Measurements from ENCODE around the gene LAMB2. TPM values are rescaled to one million over a fixed set of nuclear protein-coding genes. Genes with fewer than 3 reads are reported as not detected.

Gene LAMB2
- total and polyA plus RNA-seq, 10 donors = 97.7 to 376 (median 274) TPM

DNA sequence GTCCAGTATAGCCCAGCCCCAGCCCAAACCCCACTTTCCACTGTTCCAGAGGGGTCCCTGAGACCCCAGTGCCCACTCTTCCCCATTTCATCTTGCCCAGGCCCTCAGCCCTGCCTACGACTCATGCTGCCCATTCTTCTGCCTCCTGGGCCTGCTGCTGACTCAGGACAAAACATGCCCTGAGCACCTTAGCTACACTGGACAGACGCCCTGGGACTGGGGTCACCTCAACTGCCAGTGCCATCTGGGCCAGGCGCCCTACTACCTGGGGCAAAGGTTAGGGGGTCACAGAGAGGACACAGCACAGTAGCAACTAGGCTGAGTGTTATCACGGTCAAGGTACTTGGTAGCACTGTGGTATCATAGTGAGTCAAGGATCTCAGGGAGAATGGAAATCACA lies 2.6 kb upstream of the LAMB2 start:
- Histone ChIP-seq H3K27me3 (replicated peaks in 1 of 7) (peaks cover 0 to 29% (median 0%) of the 10 kb centered on the region in 7 donors), H3K36me3 (peaks cover 0 to 6% (median 0%) of the 10 kb centered on the region in 6 donors), H3K27ac (no peak overlapping the region), H3K9me3 (peaks cover 0 to under 1% (median 0%) of the 10 kb centered on the region in 8 donors), H3K4me1 (peaks cover 3 to 40% (median 20%) of the 10 kb centered on the region in 6 donors), H3K4me3 (no peak overlapping the region)
- intact Hi-C loops (cut with DNase I; ENCODE audit: low total_unique reads) = no loop called here
- no peak for DNase-seq
- WGBS, 5 donors = 79 to 93% (median 82%) methylated on average over 4 of the region's 4 CpGs
- TF ChIP-seq POLR2AphosphoS5 (IDR thresholded peaks at IDR 0.05) (no peak), POLR2A (IDR thresholded peaks at IDR 0.05) (no peak)
- TF ChIP-seq, protein P1, sequence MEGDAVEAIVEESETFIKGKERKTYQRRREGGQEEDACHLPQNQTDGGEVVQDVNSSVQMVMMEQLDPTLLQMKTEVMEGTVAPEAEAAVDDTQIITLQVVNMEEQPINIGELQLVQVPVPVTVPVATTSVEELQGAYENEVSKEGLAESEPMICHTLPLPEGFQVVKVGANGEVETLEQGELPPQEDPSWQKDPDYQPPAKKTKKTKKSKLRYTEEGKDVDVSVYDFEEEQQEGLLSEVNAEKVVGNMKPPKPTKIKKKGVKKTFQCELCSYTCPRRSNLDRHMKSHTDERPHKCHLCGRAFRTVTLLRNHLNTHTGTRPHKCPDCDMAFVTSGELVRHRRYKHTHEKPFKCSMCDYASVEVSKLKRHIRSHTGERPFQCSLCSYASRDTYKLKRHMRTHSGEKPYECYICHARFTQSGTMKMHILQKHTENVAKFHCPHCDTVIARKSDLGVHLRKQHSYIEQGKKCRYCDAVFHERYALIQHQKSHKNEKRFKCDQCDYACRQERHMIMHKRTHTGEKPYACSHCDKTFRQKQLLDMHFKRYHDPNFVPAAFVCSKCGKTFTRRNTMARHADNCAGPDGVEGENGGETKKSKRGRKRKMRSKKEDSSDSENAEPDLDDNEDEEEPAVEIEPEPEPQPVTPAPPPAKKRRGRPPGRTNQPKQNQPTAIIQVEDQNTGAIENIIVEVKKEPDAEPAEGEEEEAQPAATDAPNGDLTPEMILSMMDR (IDR thresholded peaks at IDR 0.05 in 8 of 11, conservative IDR thresholded peaks at IDR 0.05 in 3 of 11) = no peak

DNA sequence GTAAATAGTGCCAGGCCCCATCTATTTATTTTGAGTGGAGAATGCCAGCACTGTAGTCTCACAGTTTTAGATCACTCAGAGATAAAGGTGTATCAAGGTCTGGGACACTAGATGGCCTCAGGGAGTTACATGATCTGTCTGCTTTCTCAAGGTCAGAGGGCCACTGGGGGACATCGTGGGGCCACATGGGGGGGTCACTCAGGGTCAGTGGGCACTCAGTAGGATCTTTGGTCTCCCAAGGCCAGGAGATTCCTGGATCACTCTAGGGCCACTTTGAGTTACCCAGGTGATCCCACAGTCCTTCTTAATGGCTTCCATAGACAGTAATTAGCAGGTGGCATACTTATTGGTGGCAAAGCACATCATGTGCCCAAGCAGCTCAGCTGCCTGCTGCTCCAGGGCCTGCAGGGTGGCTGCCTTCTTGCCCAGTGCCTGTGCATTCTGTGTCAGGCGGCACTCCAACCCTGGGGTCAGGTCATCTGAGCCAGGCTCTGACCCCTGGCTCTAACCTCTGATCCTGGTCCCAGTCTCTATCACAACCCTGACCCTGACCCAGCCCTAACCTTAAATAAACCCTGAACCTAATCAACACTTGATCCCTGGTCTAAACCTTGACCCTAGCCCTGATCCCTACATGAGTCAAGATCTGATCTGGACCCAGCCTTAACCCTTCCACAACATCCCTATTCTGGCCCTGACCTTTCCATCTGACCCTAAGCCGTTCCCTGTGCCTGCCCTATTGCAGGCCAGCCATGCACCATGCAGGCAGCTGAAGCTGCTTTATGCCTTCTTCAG lies 1.8 kb upstream of the LAMB2 start:
- H3K36me3 ChIP-seq = peaks cover 0 to 14% (median 0%) of the 10 kb centered on the region in 6 donors
- TF ChIP-seq POLR2AphosphoS5 (IDR thresholded peaks at IDR 0.05) (no peak), POLR2A (IDR thresholded peaks at IDR 0.05) (no peak)
- TF ChIP-seq, protein P1 (IDR thresholded peaks at IDR 0.05 in 8 of 11, conservative IDR thresholded peaks at IDR 0.05 in 3 of 11) = no peak
- intact Hi-C loops (cut with DNase I; ENCODE audit: low total_unique reads) = no loop called here

DNA sequence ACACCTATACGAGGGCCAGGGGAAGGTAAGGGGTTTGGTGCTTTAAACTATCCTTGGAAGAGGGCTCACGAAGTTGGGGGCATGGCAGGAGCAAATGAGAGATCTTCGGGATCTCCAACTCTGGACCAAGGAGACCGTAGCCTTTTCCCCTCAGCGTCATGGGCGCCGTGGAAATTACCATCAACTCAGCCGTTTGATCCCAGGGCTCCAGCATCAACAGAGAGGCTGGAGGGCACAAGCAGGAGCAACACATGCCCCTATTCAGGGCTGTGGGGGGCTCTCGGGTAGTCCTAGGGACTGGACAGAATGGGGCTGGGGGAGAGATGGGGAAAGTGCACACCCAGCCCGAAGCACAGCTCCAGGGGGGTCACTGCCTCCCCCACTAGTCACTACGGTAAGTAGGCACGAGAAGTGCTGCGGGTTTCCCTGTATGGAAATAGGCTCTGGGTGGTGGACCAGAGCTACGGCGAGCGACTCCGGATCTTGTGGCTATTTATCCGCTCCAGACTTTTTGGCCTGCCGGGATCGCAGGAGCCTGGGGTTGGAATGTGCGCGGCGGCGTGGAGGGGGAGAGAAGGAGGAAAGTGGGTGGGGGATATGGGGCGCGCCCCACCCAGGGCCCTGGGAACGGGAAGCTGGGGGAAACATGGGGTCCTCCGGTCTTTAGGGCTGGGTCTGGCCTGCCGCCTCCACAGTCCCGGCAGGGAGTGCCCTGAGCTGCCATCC lies 539 bp upstream of the LAMB2 start:
- Histone ChIP-seq H3K36me3 (peaks cover 0 to 27% (median under 1%) of the 10 kb centered on the region in 6 donors), H3K9me3 (no peaks in the 10 kb centered on the region), H3K4me1 (peaks cover 4 to 50% (median 23%) of the 10 kb centered on the region in 6 donors), H3K27me3 (replicated peaks in 1 of 7) (peaks cover 0 to 28% (median 0%) of the 10 kb centered on the region in 7 donors), H3K4me3 (peak overlapping the region; percentile 38 to 75 (median 46)), H3K27ac (peak overlapping the region; percentile 66 to 91 (median 78))
- WGBS, 5 donors = 9 to 18% (median 13%) methylated on average over 22 to 30 of the region's 30 CpGs
- DNase-seq = no peak
- intact Hi-C loops (cut with DNase I; ENCODE audit: low total_unique reads) = no loop called here
- peak; percentile 27 to 58 (median 35) for TF ChIP-seq POLR2AphosphoS5 (IDR thresholded peaks at IDR 0.05)
- TF ChIP-seq, protein P1 (IDR thresholded peaks at IDR 0.05 in 8 of 11, conservative IDR thresholded peaks at IDR 0.05 in 3 of 11) = no peak

More for the DNA sequence above, 1.8 kb upstream of the LAMB2 start:
- no peak for DNase-seq
- Histone ChIP-seq H3K9me3 (no peaks in the 10 kb centered on the region), H3K4me1 (peaks cover 4 to 46% (median 23%) of the 10 kb centered on the region in 6 donors), H3K27ac (peak overlapping the region in 3 of 8 donors; percentile 77 to 91 (median 88)), H3K27me3 (replicated peaks in 1 of 7) (peaks cover 0 to 29% (median 0%) of the 10 kb centered on the region in 7 donors), H3K4me3 (no peak overlapping the region)
- 58 to 89% (median 67%) methylated on average over 2 to 3 of the region's 3 CpGs for WGBS, 5 donors

DNA sequence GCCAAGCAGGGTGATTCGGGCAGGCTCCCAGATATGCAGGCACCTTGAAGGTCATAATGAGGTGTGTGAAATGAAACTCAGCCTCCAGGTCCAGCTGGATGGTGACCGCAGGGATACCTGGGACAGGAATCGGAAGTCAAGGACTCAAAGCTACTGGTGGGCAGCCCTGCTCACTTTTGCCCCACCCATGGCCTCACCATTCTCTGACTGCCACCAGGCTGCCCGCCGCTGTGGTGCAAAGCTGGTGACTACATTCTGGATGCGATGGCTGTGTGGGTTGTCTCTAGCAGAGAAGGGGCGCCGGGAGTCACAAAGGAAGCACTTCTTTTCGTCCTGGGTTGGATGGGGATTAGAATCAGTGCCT lies 795 bp downstream of the LAMB2 start:
- Histone ChIP-seq H3K4me3 (peak overlapping the region; percentile 38 to 75 (median 46)), H3K9me3 (no peaks in the 10 kb centered on the region), H3K27ac (peak overlapping the region; percentile 66 to 91 (median 78)), H3K4me1 (peaks cover 4 to 50% (median 23%) of the 10 kb centered on the region in 6 donors), H3K36me3 (peaks cover 0 to 40% (median 3%) of the 10 kb centered on the region in 6 donors), H3K27me3 (replicated peaks in 1 of 7) (peaks cover 0 to 18% (median 0%) of the 10 kb centered on the region in 7 donors)
- intact Hi-C loops (cut with DNase I; ENCODE audit: low total_unique reads) = no loop called here
- DNase-seq = no peak
- no peak for TF ChIP-seq POLR2AphosphoS5 (IDR thresholded peaks at IDR 0.05)
- TF ChIP-seq, protein P1 (IDR thresholded peaks at IDR 0.05 in 8 of 11, conservative IDR thresholded peaks at IDR 0.05 in 3 of 11) = no peak
- TF ChIP-seq POLR2A (IDR thresholded peaks at IDR 0.05) = no peak
- WGBS, 5 donors = 56 to 75% (median 72%) methylated on average over 5 to 9 of the region's 9 CpGs
